ENCODE measurements around the gene TMEM43.

GRCh38 chr3:14125193-14126016 is 553 bp downstream of the TMEM43 start:
- TF ChIP-seq REPIN1 (tag by site-specific recombination; IDR thresholded peaks at IDR 0.05; ENCODE audit: low read depth) (no peak), CTCF (tag by site-specific recombination; IDR thresholded peaks at IDR 0.05) (peak; percentile 45), ZNF132 (tag by site-specific recombination; IDR thresholded peaks at IDR 0.05; ENCODE audit: borderline replicate concordance) (no peak), SCRT1 (tag by site-specific recombination; IDR thresholded peaks at IDR 0.05; ENCODE audit: borderline replicate concordance) (peak; percentile 53), ZBTB1 (tag by site-specific recombination; IDR thresholded peaks at IDR 0.05) (no peak), ZNF558 (tag by site-specific recombination; IDR thresholded peaks at IDR 0.05) (no peak; the same call in 1 of the 2 replicates), ZBTB20 (tag by site-specific recombination; IDR thresholded peaks at IDR 0.05) (peak; percentile 89), KLF10 (tag by site-specific recombination; IDR thresholded peaks at IDR 0.05) (peak; percentile 96), ZNF621 (tag by site-specific recombination; IDR thresholded peaks at IDR 0.05) (no peak)
- TF ChIP-seq, protein P1, sequence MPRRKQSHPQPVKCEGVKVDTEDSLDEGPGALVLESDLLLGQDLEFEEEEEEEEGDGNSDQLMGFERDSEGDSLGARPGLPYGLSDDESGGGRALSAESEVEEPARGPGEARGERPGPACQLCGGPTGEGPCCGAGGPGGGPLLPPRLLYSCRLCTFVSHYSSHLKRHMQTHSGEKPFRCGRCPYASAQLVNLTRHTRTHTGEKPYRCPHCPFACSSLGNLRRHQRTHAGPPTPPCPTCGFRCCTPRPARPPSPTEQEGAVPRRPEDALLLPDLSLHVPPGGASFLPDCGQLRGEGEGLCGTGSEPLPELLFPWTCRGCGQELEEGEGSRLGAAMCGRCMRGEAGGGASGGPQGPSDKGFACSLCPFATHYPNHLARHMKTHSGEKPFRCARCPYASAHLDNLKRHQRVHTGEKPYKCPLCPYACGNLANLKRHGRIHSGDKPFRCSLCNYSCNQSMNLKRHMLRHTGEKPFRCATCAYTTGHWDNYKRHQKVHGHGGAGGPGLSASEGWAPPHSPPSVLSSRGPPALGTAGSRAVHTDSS (tag by site-specific recombination; IDR thresholded peaks at IDR 0.05): no peak
